ENCODE data around the gene KIRREL3.

Gene KIRREL3

GRCh38 chr11:126496576-126497337, 503.8 kb downstream of the KIRREL3 start:
- no peak for DNase-seq

- no peak for DNase-seq
Measured at GRCh38 chr11:126495281-126496220, 505.0 kb downstream of the KIRREL3 start.

GRCh38 chr11:126494831-126495230, 505.7 kb downstream of the KIRREL3 start:
- no peak for DNase-seq

GRCh38 chr11:126492331-126493082, 508.1 kb downstream of the KIRREL3 start:
- DNase-seq: no peak

GRCh38 chr11:126491092-126491491, 509.5 kb downstream of the KIRREL3 start:
- no peak for DNase-seq

- DNase-seq: no peak
Measured at GRCh38 chr11:126489836-126490660, 510.5 kb downstream of the KIRREL3 start.

GRCh38 chr11:126488591-126489370, 511.8 kb downstream of the KIRREL3 start:
- no peak for DNase-seq

GRCh38 chr11:126487711-126488110, 512.9 kb downstream of the KIRREL3 start:
- DNase-seq: no peak

GRCh38 chr11:126485986-126486635, 514.5 kb downstream of the KIRREL3 start:
- no peak for DNase-seq

GRCh38 chr11:126485021-126485792, 515.4 kb downstream of the KIRREL3 start:
- DNase-seq: no peak

GRCh38 chr11:126484266-126484665, 516.3 kb downstream of the KIRREL3 start:
- no peak for DNase-seq

GRCh38 chr11:126483621-126484195, 516.9 kb downstream of the KIRREL3 start:
- no peak for DNase-seq

- DNase-seq: no peak
Measured at GRCh38 chr11:126482586-126483108, 517.9 kb downstream of the KIRREL3 start.

GRCh38 chr11:126481303-126481680, 519.3 kb downstream of the KIRREL3 start:
- DNase-seq: no peak

- peak; percentile 59 for DNase-seq
Measured at GRCh38 chr11:126480410-126481302, 519.9 kb downstream of the KIRREL3 start.

- DNase-seq: no peak
Measured at GRCh38 chr11:126480015-126480409, 520.6 kb downstream of the KIRREL3 start.

GRCh38 chr11:126479178-126479930, 521.2 kb downstream of the KIRREL3 start:
- no peak for DNase-seq

- DNase-seq: no peak
Measured at GRCh38 chr11:126478466-126478865, 522.1 kb downstream of the KIRREL3 start.

Data from activated gamma-delta T cell treated with Interleukin-2 at 50 U/mL for 16 hours (primary cell).